WTC11 (cell line): ENCODE measurements around the gene KRT85.

Source experiments
- ESRRA ChIP-seq: sonication (generic); formaldehyde crosslinking; IDR thresholded peaks from 2 replicates; pipeline ENCODE4 v1.8.1; 2022; ENCODE audit warnings: mild to moderate bottlenecking, missing genetic modification reagents, borderline replicate concordance
- KAT7 ChIP-seq: sonication (generic); formaldehyde crosslinking; IDR thresholded peaks from 2 replicates; pipeline ENCODE4 v1.8.1; 2023; ENCODE audit warnings: missing genetic modification reagents, mild to moderate bottlenecking, borderline replicate concordance
- NFE2L1 ChIP-seq: sonication (generic); formaldehyde crosslinking; IDR thresholded peaks from 2 replicates; pipeline ENCODE4 v1.8.1; 2023; ENCODE audit warnings: missing genetic modification reagents
- NR2C2 ChIP-seq: sonication (generic); formaldehyde crosslinking; IDR thresholded peaks from 2 replicates; pipeline ENCODE4 v1.8.0; 2022; ENCODE audit warnings: mild to moderate bottlenecking, missing genetic modification reagents
- TEAD4 ChIP-seq: sonication (generic); formaldehyde crosslinking; IDR thresholded peaks from 2 replicates; pipeline ENCODE4 v1.8.0; 2022; ENCODE audit warnings: mild to moderate bottlenecking, missing genetic modification reagents
- TF ChIP-seq, protein P1 (sequence below): sonication (generic); formaldehyde crosslinking; IDR thresholded peaks from 2 replicates; pipeline ENCODE4 v1.8.1; 2023; ENCODE audit warnings: mild to moderate bottlenecking, moderate library complexity, missing genetic modification reagents
- TF ChIP-seq, protein P2 (sequence below): fragments of 200-600 bp; IDR thresholded peaks from 2 replicates; pipeline ENCODE4 v1.8.0; 2022; ENCODE audit warnings: antibody characterized with exemption
- TF ChIP-seq, protein P3 (sequence below): sonication (generic); formaldehyde crosslinking; IDR thresholded peaks from 2 replicates; pipeline ENCODE4 v1.8.1; 2022; ENCODE audit warnings: low read depth, missing genetic modification reagents, borderline replicate concordance
- TF ChIP-seq, protein P4 (sequence below): sonication (generic); formaldehyde crosslinking; conservative IDR thresholded peaks from 2 replicates; pipeline ENCODE4 v1.8.1; 2022; ENCODE audit warnings: mild to moderate bottlenecking, missing genetic modification reagents
- TF ChIP-seq, protein P5 (sequence below): sonication (generic); formaldehyde crosslinking; IDR thresholded peaks from 2 replicates; pipeline ENCODE4 v1.8.0; 2023; ENCODE audit warnings: mild to moderate bottlenecking, missing genetic modification reagents
- TF ChIP-seq, protein P6 (sequence below): sonication (generic); formaldehyde crosslinking; IDR thresholded peaks from 2 replicates; pipeline ENCODE4 v1.8.1; 2023; ENCODE audit warnings: mild to moderate bottlenecking, missing genetic modification reagents, moderate library complexity
- TF ChIP-seq, protein P7 (sequence below): sonication (generic); formaldehyde crosslinking; IDR thresholded peaks from 2 replicates; pipeline ENCODE4 v1.8.0; 2022; ENCODE audit warnings: missing genetic modification reagents
- TF ChIP-seq, protein P8 (sequence below): sonication (generic); formaldehyde crosslinking; IDR thresholded peaks from 2 replicates; pipeline ENCODE4 v1.8.1; 2022; ENCODE audit warnings: low read depth, mild to moderate bottlenecking, moderate library complexity, missing genetic modification reagents, borderline replicate concordance

DNA sequence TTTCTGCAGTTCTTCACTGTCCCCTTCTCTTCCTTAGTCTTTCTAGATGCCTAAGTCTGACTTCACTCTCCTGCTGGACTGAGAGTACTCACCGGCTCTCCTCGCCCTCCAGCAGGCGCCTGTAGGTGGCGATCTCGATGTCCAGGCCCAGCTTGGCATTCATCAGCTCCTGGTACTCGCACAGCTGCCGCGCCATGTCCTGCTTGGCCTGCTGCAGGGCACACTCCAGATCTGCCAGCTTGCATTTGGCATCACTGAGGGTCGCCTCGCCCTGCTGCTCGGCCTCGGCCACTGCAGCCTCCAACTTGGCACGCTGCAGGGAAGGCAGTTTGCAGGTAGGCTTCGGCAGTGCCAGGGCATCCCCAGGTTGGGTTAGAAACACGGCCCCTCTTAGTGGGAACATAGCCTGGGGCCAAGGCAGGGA lies 13.0 kb upstream of the KRT85 start:
- TF ChIP-seq NR2C2 (CRISPR knock-in tag) (no peak), TEAD4 (CRISPR knock-in tag) (no peak), ESRRA (CRISPR knock-in tag) (no peak), KAT7 (CRISPR knock-in tag) (no peak), NFE2L1 (CRISPR knock-in tag) (no peak)
- TF ChIP-seq, protein P1, sequence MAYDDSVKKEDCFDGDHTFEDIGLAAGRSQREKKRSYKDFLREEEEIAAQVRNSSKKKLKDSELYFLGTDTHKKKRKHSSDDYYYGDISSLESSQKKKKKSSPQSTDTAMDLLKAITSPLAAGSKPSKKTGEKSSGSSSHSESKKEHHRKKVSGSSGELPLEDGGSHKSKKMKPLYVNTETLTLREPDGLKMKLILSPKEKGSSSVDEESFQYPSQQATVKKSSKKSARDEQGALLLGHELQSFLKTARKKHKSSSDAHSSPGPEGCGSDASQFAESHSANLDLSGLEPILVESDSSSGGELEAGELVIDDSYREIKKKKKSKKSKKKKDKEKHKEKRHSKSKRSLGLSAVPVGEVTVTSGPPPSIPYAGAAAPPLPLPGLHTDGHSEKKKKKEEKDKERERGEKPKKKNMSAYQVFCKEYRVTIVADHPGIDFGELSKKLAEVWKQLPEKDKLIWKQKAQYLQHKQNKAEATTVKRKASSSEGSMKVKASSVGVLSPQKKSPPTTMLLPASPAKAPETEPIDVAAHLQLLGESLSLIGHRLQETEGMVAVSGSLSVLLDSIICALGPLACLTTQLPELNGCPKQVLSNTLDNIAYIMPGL (CRISPR knock-in tag), result no peak
- TF ChIP-seq, protein P2, sequence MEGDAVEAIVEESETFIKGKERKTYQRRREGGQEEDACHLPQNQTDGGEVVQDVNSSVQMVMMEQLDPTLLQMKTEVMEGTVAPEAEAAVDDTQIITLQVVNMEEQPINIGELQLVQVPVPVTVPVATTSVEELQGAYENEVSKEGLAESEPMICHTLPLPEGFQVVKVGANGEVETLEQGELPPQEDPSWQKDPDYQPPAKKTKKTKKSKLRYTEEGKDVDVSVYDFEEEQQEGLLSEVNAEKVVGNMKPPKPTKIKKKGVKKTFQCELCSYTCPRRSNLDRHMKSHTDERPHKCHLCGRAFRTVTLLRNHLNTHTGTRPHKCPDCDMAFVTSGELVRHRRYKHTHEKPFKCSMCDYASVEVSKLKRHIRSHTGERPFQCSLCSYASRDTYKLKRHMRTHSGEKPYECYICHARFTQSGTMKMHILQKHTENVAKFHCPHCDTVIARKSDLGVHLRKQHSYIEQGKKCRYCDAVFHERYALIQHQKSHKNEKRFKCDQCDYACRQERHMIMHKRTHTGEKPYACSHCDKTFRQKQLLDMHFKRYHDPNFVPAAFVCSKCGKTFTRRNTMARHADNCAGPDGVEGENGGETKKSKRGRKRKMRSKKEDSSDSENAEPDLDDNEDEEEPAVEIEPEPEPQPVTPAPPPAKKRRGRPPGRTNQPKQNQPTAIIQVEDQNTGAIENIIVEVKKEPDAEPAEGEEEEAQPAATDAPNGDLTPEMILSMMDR, result no peak
- TF ChIP-seq, protein P3, sequence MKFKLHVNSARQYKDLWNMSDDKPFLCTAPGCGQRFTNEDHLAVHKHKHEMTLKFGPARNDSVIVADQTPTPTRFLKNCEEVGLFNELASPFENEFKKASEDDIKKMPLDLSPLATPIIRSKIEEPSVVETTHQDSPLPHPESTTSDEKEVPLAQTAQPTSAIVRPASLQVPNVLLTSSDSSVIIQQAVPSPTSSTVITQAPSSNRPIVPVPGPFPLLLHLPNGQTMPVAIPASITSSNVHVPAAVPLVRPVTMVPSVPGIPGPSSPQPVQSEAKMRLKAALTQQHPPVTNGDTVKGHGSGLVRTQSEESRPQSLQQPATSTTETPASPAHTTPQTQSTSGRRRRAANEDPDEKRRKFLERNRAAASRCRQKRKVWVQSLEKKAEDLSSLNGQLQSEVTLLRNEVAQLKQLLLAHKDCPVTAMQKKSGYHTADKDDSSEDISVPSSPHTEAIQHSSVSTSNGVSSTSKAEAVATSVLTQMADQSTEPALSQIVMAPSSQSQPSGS (CRISPR knock-in tag), result no peak
- TF ChIP-seq, protein P4, sequence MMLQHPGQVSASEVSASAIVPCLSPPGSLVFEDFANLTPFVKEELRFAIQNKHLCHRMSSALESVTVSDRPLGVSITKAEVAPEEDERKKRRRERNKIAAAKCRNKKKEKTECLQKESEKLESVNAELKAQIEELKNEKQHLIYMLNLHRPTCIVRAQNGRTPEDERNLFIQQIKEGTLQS (CRISPR knock-in tag), result no peak
- TF ChIP-seq, protein P5, sequence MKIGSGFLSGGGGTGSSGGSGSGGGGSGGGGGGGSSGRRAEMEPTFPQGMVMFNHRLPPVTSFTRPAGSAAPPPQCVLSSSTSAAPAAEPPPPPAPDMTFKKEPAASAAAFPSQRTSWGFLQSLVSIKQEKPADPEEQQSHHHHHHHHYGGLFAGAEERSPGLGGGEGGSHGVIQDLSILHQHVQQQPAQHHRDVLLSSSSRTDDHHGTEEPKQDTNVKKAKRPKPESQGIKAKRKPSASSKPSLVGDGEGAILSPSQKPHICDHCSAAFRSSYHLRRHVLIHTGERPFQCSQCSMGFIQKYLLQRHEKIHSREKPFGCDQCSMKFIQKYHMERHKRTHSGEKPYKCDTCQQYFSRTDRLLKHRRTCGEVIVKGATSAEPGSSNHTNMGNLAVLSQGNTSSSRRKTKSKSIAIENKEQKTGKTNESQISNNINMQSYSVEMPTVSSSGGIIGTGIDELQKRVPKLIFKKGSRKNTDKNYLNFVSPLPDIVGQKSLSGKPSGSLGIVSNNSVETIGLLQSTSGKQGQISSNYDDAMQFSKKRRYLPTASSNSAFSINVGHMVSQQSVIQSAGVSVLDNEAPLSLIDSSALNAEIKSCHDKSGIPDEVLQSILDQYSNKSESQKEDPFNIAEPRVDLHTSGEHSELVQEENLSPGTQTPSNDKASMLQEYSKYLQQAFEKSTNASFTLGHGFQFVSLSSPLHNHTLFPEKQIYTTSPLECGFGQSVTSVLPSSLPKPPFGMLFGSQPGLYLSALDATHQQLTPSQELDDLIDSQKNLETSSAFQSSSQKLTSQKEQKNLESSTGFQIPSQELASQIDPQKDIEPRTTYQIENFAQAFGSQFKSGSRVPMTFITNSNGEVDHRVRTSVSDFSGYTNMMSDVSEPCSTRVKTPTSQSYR (CRISPR knock-in tag), result no peak
- TF ChIP-seq, protein P6, sequence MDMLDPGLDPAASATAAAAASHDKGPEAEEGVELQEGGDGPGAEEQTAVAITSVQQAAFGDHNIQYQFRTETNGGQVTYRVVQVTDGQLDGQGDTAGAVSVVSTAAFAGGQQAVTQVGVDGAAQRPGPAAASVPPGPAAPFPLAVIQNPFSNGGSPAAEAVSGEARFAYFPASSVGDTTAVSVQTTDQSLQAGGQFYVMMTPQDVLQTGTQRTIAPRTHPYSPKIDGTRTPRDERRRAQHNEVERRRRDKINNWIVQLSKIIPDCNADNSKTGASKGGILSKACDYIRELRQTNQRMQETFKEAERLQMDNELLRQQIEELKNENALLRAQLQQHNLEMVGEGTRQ (CRISPR knock-in tag), result no peak
- TF ChIP-seq, protein P7, sequence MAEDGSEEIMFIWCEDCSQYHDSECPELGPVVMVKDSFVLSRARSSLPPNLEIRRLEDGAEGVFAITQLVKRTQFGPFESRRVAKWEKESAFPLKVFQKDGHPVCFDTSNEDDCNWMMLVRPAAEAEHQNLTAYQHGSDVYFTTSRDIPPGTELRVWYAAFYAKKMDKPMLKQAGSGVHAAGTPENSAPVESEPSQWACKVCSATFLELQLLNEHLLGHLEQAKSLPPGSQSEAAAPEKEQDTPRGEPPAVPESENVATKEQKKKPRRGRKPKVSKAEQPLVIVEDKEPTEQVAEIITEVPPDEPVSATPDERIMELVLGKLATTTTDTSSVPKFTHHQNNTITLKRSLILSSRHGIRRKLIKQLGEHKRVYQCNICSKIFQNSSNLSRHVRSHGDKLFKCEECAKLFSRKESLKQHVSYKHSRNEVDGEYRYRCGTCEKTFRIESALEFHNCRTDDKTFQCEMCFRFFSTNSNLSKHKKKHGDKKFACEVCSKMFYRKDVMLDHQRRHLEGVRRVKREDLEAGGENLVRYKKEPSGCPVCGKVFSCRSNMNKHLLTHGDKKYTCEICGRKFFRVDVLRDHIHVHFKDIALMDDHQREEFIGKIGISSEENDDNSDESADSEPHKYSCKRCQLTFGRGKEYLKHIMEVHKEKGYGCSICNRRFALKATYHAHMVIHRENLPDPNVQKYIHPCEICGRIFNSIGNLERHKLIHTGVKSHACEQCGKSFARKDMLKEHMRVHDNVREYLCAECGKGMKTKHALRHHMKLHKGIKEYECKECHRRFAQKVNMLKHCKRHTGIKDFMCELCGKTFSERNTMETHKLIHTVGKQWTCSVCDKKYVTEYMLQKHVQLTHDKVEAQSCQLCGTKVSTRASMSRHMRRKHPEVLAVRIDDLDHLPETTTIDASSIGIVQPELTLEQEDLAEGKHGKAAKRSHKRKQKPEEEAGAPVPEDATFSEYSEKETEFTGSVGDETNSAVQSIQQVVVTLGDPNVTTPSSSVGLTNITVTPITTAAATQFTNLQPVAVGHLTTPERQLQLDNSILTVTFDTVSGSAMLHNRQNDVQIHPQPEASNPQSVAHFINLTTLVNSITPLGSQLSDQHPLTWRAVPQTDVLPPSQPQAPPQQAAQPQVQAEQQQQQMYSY, result no peak
- TF ChIP-seq, protein P8, sequence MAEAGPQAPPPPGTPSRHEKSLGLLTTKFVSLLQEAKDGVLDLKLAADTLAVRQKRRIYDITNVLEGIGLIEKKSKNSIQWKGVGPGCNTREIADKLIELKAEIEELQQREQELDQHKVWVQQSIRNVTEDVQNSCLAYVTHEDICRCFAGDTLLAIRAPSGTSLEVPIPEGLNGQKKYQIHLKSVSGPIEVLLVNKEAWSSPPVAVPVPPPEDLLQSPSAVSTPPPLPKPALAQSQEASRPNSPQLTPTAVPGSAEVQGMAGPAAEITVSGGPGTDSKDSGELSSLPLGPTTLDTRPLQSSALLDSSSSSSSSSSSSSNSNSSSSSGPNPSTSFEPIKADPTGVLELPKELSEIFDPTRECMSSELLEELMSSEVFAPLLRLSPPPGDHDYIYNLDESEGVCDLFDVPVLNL (CRISPR knock-in tag), result no peak
